Dermis microvascular lymphatic vessel endothelial cell (primary cell): ENCODE measurements around the gene LGR4. TPM values are rescaled to one million over a fixed set of nuclear protein-coding genes. Genes with fewer than 3 reads are reported as not detected.

Experiments used
- DNase-seq, 2 donors: peaks; one replicate each; pipeline versions ENCODE4 v3.0.0 to v3.0.0-alpha.2; 2010; ENCODE audit warnings: low read depth in 2 of 2
- total RNA-seq: library from RNA; depleted of rRNA; stranded (reverse); fragments of >200 nt; gene quantifications from 2 replicates; pipeline ENCODE4 v1.2.1, GENCODE V29; 2014

The LGR4 gene
- total RNA-seq, 1 donor from 2014 or later, result 1.2 TPM

- DNase-seq, result no peak
Measured at GRCh38 chr11:27403195-27403594, 69.4 kb downstream of the LGR4 start.

GRCh38 chr11:27402450-27402849 lies 70.1 kb downstream of the LGR4 start:
- DNase-seq, result no peak

DNA sequence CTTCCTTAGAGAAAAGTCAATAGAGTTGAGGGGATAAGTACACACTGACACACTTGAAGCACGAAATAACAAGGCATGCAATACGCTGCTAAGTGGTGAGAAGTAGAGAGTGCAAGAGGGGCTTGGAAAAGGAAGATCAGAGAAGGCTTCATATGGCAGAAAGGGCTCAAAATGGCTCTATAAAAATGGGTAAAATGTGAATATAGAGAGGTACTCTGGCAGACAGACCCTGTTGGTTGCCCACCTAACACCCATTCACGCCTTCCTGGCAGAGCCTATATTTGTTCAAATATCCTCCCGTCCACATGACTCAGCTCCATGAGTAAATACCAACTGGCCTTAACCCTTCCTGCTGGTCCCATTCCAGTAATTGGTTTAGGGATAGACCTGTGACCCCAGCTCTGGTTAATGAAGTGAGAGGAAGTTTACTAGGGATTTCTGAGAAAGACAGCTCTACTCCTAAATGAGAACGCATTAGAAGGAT lies 70.7 kb downstream of the LGR4 start:
- no peak for DNase-seq

DNA sequence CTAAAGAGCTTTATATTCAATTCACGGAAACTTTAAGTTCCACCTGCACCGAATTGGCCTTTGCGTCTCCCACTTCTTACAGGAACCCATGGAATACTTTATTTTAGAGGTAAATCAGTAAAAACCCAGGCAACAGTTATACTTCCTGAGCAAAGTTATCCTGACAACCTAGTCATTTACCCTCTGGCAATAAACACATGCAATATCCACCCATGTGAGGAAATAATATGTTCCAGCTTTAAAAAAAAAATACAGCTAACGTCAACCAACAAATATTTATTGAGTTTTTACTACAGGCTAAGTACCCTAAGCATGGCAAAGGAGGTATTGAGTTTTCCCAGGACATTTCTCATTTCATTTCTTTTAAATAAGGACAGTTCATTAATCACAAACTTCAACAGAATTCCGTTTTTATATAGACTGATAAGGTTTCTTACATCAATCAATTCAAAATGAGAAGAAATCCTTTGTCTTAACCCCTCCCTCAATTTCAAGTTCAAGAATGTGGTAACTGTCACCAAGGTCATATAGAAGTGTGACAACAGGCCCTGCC lies 71.2 kb downstream of the LGR4 start:
- no peak for DNase-seq

DNA sequence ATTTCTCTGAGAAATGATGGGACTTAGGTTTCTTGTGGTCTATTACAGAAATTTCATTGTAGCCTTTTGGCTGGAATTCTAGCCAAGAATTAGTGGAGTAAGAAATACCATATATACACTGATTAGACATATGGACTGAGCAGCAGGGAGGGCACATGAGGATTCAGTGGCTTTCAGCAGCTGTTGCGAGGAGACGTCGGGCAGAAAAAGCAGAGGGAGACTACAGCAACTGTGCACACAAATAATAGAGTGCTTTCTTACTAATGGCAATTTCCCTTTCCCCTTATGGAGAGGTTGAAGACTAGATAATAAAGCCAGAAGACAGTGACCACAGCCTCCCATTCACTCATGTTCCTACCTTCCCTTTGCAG lies 74.2 kb downstream of the LGR4 start:
- no peak for DNase-seq

DNA sequence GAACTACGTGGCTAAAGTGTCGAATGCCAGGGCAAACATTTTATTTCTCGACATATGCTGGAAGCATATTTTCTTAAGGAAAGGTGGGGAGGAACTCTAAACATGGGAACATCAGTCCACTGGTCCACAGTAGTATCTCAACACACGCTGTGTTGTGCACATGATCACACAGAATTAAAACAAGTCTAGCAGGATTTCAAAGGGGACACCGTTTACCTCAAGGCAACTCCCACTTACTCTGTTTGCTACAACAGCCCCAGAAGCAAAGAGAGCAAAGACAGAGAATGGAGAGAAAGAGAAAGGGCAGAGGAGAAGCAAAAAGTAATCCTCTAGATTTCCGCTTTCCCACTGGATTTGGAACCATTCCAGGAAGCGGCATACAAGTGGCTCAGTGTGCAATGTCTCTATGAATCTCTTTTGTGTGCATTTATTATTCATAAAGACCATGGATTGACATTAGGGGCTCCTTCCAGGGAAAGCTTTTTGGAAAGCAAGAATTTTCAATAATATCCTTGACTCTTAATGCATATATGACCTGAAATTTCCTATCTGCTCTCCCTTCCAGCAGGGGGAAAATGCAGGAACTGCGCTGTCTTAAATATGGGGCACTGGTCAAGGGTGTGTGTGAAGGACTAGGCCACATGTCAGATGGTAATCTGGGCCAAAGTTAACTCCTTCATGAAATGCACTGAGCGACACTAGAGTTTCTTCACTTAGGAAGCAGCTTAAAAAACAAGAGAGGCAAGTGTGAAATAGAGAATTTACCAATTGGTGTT lies 74.8 kb downstream of the LGR4 start:
- no peak for DNase-seq

- no peak for DNase-seq
Measured at GRCh38 chr11:27396259-27396839, 76.2 kb downstream of the LGR4 start.

- DNase-seq, result no peak
Measured at GRCh38 chr11:27395556-27396258, 76.9 kb downstream of the LGR4 start.

GRCh38 chr11:27394781-27395228 lies 77.8 kb downstream of the LGR4 start:
- DNase-seq, result no peak

DNA sequence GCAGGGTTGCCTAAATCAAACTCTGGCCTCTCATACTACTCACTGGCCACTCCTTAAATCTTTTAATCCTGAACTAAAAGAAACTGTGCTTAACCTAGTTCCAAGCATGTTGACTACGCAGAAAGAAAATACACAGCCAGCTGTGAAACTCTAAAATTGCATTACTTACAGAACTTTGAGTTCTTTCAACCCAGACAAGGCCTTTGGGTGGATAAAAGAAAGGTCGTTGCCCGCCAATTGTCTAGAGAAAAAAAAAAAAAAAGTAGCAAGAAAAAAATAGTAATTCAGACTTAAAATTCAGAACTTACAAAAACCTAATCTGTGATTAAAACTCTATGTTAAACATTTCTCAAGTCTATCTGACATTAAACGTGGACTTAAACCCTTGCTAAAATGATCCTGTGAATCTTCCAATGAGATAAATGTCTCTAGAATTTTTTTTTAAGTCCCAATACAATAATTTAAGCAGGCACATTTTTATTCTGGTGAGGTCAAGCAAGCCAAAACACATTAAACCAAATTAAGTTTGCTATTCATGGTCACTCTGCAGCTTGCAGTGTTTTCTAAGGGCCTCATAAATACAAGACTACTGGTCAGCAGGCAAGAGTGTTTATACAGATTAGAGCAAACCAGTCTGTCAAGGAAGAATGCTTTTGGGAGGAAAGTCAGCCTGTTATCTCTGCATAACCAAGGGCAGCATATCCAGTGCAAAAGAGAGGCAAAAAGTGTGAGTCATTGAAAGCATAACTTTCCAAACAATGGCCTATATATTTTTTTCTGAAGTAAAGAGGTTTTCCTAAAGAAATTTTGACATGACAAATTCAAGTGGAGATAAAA lies 80.1 kb downstream of the LGR4 start:
- DNase-seq, result peak in 1 of 2 donors; percentile 65

- no peak for DNase-seq
Measured at GRCh38 chr11:27391331-27392015, 81.1 kb downstream of the LGR4 start.

DNA sequence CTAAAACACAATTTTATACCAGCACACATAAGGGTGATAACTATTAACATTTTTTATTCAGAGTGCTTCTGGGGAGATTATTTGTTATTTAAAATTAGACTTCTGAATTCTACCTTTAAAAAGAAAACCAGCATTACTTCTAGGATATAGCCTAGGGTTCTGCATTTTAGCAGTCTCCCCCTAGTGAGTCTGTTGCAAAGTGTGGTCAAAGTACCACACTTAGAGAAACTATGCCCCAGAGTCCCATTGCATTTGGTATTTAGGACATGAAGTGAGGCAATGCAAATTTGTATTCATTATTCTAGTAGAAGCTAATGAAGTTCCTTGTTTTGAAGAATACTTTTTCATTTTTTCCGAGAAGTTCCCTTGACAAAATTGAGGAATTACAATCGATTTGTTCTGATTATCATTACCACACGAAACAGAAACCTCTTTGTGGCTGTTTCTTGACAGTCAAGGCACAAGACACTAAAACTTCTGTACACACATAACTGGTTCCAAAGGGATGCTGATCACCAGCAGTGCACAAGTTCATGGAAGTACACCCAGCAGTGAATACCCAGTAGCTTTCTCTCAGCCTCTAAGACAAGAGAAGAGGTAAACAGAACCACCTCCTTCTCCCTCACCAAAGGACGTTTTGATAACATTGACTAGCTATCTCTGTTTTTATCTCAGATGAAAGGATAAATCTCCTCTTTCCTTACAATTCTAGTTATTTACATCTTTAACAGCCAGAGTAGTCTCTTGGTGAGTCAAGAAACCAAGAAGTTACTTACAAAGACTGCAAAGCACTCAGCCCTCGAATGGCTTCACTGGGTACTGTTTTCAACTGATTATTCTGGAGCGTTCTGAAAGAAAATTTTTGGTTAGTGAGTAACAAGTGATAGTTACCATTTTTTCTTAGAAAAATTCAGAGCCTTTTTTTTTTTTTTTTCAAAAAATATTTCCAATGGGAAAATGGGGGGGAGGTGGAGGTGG lies 82.0 kb downstream of the LGR4 start:
- no peak for DNase-seq

- no peak for DNase-seq
Measured at GRCh38 chr11:27388869-27389268, 83.7 kb downstream of the LGR4 start.

DNA sequence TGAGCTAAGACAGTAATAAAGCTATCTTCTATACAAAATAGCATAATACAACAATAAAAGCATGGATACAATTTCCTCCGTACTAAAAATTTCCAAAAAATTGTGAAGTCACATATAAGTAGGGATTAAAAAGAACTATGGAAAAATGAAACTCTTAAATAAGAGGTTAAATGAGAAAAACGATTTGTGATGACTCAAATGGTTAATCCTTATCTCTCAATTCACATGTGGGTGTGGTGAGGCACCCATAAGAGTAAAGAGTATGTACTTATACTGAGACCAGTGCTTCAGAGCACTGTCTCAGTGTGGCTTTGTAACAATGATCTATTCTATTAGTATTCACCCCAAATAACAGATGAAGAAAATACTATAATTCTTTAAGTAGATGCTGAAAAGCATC lies 84.6 kb downstream of the LGR4 start:
- DNase-seq, result no peak

- no peak for DNase-seq
Measured at GRCh38 chr11:27387362-27387761, 85.2 kb downstream of the LGR4 start.

GRCh38 chr11:27386181-27386845 lies 86.3 kb downstream of the LGR4 start:
- DNase-seq, result peak in 1 of 2 donors; percentile 21

GRCh38 chr11:27385245-27385644 lies 87.3 kb downstream of the LGR4 start:
- DNase-seq, result peak in 1 of 2 donors; percentile 66

DNA sequence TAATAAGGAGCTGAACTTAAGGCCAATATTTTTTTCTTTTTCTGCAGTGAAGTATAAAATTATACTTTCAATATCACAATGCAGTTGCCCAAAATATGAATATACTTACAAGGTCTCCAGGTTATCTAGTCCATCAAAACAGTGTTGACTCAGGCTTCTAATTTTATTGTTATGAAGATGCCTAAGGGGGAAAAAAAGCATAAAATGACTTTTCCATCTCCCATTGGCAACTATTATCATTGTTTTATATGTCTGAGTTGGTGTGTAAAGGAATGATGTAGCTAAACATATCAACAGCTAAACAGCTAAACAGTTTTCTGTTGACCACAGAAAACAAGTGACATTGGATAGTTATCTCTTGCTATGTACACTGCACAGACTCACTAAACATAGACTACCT lies 88.4 kb downstream of the LGR4 start:
- DNase-seq, result no peak

GRCh38 chr11:27383645-27384044 lies 88.9 kb downstream of the LGR4 start:
- DNase-seq, result no peak
